HepG2 (cell line): ENCODE results near the gene PIP4K2C. TPM values are rescaled to one million over a fixed set of nuclear protein-coding genes. Genes with fewer than 3 reads are reported as not detected.
A peak's percentile ranks its signal among the peaks of the same experiment; 100 is the strongest.

Source experiments
- ARHGAP35 ChIP-seq: sonication (generic); formaldehyde crosslinking; IDR thresholded peaks from 2 replicates; pipeline ENCODE4 v1.9.0; 2022; ENCODE audit warnings: mild to moderate bottlenecking, inconsistent platforms, moderate library complexity, missing genetic modification reagents, borderline replicate concordance
- ATM ChIP-seq: fragments of 450-650 bp; IDR thresholded peaks from 2 replicates; pipeline ENCODE4 v1.7.1; 2017; ENCODE audit warnings: mild to moderate bottlenecking, borderline replicate concordance
- BHLHE40 ChIP-seq: IDR thresholded peaks from 2 replicates; pipeline ENCODE4 v1.6.1; 2011; ENCODE audit warnings: low read length, improper control_type of control experiment
- CHD2 ChIP-seq: IDR thresholded peaks from 2 replicates; pipeline ENCODE4 v1.6.1; 2011; ENCODE audit warnings: low read depth, low read length, improper control_type of control experiment
- EEA1 ChIP-seq: sonication (generic); formaldehyde crosslinking; IDR thresholded peaks from 2 replicates; pipeline ENCODE4 v1.5.1; 2020; ENCODE audit warnings: mild to moderate bottlenecking, missing genetic modification reagents, borderline replicate concordance
- HNRNPLL ChIP-seq: fragments of 200-400 bp; formaldehyde crosslinking; IDR thresholded peaks from 2 replicates; pipeline ENCODE4 v1.6.1; 2017; ENCODE audit warnings: mild to moderate bottlenecking, low read depth, low read length; ENCODE audit not compliant: poor library complexity, severe bottlenecking
- NKX3-1 ChIP-seq: sonication (generic); formaldehyde crosslinking; IDR thresholded peaks from 2 replicates; pipeline ENCODE4 v1.5.0; 2020; ENCODE audit warnings: missing genetic modification reagents
- RFXANK ChIP-seq: IDR thresholded peaks from 2 replicates; pipeline ENCODE4 v1.6.1; 2016
- SATB2 ChIP-seq: sonication (generic); formaldehyde crosslinking; IDR thresholded peaks from 2 replicates; pipeline ENCODE4 v1.5.0; 2020; ENCODE audit warnings: missing genetic modification reagents
- SMAD3 ChIP-seq: sonication (generic); formaldehyde crosslinking; IDR thresholded peaks from 2 replicates; pipeline ENCODE4 v1.4.0; 2020; ENCODE audit warnings: missing genetic modification reagents
- SRSF9 ChIP-seq: fragments of 200-400 bp; formaldehyde crosslinking; IDR thresholded peaks from 2 replicates; pipeline ENCODE4 v1.6.1; 2018; ENCODE audit warnings: borderline replicate concordance, mild to moderate bottlenecking, low read depth, low read length; ENCODE audit not compliant: insufficient read depth, poor library complexity, severe bottlenecking
- ZBTB49 ChIP-seq: sonication (generic); formaldehyde crosslinking; IDR thresholded peaks from 2 replicates; pipeline ENCODE4 v1.4.0; 2020; ENCODE audit warnings: missing genetic modification reagents, borderline replicate concordance
- ZNF24 ChIP-seq: fragments of 450-650 bp; IDR thresholded peaks from 2 replicates; pipeline ENCODE4 v1.6.1; 2017; ENCODE audit warnings: antibody characterized with exemption, mild to moderate bottlenecking
- ZNF333 ChIP-seq: sonication (generic); formaldehyde crosslinking; IDR thresholded peaks from 2 replicates; pipeline ENCODE4 v1.4.0; 2020; ENCODE audit warnings: mild to moderate bottlenecking, missing genetic modification reagents, borderline replicate concordance
- ZNF556 ChIP-seq: sonication (generic); formaldehyde crosslinking; IDR thresholded peaks from 2 replicates; pipeline ENCODE4 v1.4.0; 2020; ENCODE audit warnings: mild to moderate bottlenecking, missing genetic modification reagents, borderline replicate concordance
- ZNF761 ChIP-seq: sonication (generic); formaldehyde crosslinking; conservative IDR thresholded peaks from 2 replicates; pipeline ENCODE4 v1.4.0; 2020; ENCODE audit warnings: mild to moderate bottlenecking, missing genetic modification reagents
- ZUFSP ChIP-seq: sonication (generic); formaldehyde crosslinking; IDR thresholded peaks from 2 replicates; pipeline ENCODE4 v1.9.0; 2021; ENCODE audit warnings: missing genetic modification reagents, mild to moderate bottlenecking, borderline replicate concordance
- polyA plus RNA-seq, 8 experiments: library from polyadenylated mRNA; depleted of rRNA in 3 of 8; stranded (reverse) in 7 of 8; unstranded in 1 of 8; fragments of >200 nt; fragmentation: Illumina TruSeq in 4 of 8; extraction: Trizol in 4 of 8; gene quantifications; 2 replicates each; pipeline versions ENCODE4 v1.2.1 to v1.2.3, GENCODE V29; 2011 to 2016; ENCODE audit warnings: low read depth in 4 of 8, missing spikeins in 1 of 8, mixed read lengths in 1 of 8; ENCODE audit not compliant: insufficient read depth in 1 of 8
- total RNA-seq, 5 experiments: library from RNA; depleted of rRNA; stranded (reverse); fragments of >200 nt; fragmentation: Illumina TruSeq; extraction: Trizol; gene quantifications; 2 replicates each; pipeline ENCODE4 v1.2.3, GENCODE V29; 2016; ENCODE audit warnings: low read depth in 1 of 5
- TF ChIP-seq, protein P1 (sequence below): sonication (generic); formaldehyde crosslinking; IDR thresholded peaks from 2 replicates; pipeline ENCODE4 v1.5.0; 2020; ENCODE audit warnings: mild to moderate bottlenecking, missing genetic modification reagents
- TF ChIP-seq, protein P2 (sequence below): sonication (generic); formaldehyde crosslinking; IDR thresholded peaks from 2 replicates; pipeline ENCODE4 v1.5.0; 2020; ENCODE audit warnings: mild to moderate bottlenecking, missing genetic modification reagents

PIP4K2C gene
- total and polyA plus RNA-seq, 2 of the 13 experiments (the other 11 are each of a cell fraction or from before 2014, with no cell fraction given) = 23.3 to 26.4 TPM

DNA sequence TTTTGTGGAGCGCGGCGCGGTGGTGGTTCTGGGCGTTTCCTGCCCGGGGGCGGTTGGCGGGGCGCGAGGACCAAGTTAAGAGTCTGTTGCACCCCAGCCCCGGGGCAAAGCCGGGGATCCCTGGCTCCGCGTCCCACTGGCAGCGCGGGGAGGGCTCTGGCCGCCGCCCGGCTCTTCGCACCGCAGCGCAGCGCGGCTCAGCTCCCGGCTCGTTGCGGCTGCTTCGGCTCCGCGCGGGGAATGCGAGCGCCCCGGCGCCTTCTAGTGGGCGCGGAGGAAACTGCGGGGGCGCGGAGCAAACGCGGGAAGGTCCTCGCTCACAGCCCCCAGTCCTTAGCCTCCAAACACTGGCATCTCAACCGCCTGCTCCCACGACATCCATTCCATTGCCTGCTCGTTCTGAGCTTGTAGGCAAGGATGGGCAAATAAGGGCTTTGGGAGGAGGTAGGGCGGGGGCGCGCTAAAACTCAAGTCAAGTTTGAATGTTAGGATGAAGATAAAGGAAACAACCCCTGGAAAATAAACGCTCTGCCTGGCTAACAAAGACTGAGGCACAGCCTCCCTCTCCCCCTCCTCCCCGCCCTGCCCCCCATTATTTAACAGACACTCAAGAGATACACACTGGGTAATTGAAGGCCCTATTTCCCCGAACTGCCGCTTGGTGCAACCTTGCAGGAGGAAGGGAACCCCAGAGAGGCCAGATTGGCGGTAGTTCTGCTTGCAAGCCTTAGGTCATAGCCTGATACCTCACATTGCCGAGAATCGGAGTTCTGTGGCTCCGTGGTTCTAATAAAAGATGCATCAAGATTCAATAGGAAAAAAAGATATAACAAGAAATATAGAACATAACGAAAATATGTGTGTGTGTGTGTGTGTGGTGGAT lies 42.2 kb downstream of the PIP4K2C start, which contains the start of gene B4GALNT1 (continued):
- TF ChIP-seq, protein P1, sequence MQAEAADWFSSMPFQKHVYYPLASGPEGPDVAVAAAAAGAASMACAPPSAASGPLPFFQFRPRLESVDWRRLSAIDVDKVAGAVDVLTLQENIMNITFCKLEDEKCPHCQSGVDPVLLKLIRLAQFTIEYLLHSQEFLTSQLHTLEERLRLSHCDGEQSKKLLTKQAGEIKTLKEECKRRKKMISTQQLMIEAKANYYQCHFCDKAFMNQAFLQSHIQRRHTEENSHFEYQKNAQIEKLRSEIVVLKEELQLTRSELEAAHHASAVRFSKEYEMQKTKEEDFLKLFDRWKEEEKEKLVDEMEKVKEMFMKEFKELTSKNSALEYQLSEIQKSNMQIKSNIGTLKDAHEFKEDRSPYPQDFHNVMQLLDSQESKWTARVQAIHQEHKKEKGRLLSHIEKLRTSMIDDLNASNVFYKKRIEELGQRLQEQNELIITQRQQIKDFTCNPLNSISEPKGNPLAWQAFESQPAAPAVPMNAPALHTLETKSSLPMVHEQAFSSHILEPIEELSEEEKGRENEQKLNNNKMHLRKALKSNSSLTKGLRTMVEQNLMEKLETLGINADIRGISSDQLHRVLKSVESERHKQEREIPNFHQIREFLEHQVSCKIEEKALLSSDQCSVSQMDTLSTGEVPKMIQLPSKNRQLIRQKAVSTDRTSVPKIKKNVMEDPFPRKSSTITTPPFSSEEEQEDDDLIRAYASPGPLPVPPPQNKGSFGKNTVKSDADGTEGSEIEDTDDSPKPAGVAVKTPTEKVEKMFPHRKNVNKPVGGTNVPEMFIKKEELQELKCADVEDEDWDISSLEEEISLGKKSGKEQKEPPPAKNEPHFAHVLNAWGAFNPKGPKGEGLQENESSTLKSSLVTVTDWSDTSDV (CRISPR knock-in tag) = no peak
- no peak for TF ChIP-seq BHLHE40
- TF ChIP-seq RFXANK = no peak
- TF ChIP-seq SRSF9 = no peak
- TF ChIP-seq NKX3-1 (CRISPR knock-in tag) = peak; percentile 65; the same call in 1 of the 2 replicates
- TF ChIP-seq ZNF24 = 0 out of 2 replicates have a peak, but pooled peaks have one; percentile 19
- no peak; the same call in 1 of the 2 replicates for TF ChIP-seq EEA1
- TF ChIP-seq, protein P2, sequence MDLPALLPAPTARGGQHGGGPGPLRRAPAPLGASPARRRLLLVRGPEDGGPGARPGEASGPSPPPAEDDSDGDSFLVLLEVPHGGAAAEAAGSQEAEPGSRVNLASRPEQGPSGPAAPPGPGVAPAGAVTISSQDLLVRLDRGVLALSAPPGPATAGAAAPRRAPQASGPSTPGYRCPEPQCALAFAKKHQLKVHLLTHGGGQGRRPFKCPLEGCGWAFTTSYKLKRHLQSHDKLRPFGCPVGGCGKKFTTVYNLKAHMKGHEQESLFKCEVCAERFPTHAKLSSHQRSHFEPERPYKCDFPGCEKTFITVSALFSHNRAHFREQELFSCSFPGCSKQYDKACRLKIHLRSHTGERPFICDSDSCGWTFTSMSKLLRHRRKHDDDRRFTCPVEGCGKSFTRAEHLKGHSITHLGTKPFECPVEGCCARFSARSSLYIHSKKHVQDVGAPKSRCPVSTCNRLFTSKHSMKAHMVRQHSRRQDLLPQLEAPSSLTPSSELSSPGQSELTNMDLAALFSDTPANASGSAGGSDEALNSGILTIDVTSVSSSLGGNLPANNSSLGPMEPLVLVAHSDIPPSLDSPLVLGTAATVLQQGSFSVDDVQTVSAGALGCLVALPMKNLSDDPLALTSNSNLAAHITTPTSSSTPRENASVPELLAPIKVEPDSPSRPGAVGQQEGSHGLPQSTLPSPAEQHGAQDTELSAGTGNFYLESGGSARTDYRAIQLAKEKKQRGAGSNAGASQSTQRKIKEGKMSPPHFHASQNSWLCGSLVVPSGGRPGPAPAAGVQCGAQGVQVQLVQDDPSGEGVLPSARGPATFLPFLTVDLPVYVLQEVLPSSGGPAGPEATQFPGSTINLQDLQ (CRISPR knock-in tag) = peak; percentile 60; the same call in 1 of the 2 replicates
- no peak for TF ChIP-seq SMAD3
- TF ChIP-seq ZNF556 (CRISPR knock-in tag) = peak; percentile 73; the same call in 1 of the 2 replicates
- TF ChIP-seq ZBTB49 (CRISPR knock-in tag) = no peak
- no peak for TF ChIP-seq ATM
- TF ChIP-seq CHD2 = no peak
- TF ChIP-seq ARHGAP35 = no peak
- TF ChIP-seq ZUFSP (CRISPR knock-in tag) = no peak
- 0 out of 2 replicates have a peak, but pooled peaks have one; percentile 41 for TF ChIP-seq ZNF761 (CRISPR knock-in tag)
- peak; percentile 63 for TF ChIP-seq HNRNPLL
- no peak for TF ChIP-seq ZNF333 (CRISPR knock-in tag)
- 0 out of 2 replicates have a peak, but pooled peaks have one; percentile 28 for TF ChIP-seq SATB2 (CRISPR knock-in tag)
